GM21786 (cell line): ENCODE data around the gene VPS33B.
"Not testable (repeated sequence)": the region's sequence is repeated elsewhere in the genome, so short reads cannot be mapped to it uniquely, and the experiment has no call there.

Experiments
- ATAC-seq: cut with Tn5 transposase; IDR thresholded peaks from one replicate; pipeline ENCODE4 v1.9.1; 2021; ENCODE audit not compliant: unreplicated experiment

VPS33B gene

DNA sequence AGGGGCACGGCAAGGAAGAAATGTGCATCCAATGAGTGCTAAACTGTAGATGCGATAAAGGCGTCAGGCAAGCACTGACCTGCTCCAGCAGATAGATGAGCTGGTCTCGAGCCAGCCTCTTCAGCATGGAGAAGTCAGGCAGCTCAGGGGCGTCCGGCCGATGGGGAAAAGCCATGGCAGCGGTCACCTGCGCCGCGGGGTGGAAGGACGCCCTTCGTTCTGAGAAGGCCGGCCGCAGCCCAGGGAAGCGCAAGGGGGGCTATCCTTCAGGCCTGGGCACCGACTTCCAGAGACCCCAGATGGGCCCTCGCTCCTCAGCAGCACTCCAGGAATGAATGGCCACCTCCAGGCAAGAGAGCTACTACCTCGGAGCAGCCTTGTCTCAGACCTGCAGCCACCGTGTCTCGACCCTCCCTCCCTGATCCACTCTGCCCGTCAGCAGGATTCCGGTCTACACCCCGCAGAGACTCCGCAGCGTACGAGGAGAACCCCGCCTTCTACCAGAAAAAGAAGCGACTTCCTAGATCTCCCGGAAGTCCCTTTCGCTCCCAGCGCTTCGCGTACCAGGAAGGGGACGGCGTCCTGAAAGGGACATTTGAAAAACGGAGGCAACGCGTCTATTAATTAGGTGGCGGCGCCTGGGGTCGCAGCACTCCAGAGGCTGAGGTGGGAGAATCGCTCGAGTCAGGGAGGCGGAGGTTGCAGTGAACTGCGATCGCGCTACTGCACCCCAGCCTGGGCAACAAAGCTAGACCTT lies at the start of gene VPS33B:
Gene VPS33B, minus strand, starts transcription at position 520 of the 757 bp plus-strand sequence. Its CDS starts 345 bp downstream, at position 175.
- peak; percentile 87 for ATAC-seq

DNA sequence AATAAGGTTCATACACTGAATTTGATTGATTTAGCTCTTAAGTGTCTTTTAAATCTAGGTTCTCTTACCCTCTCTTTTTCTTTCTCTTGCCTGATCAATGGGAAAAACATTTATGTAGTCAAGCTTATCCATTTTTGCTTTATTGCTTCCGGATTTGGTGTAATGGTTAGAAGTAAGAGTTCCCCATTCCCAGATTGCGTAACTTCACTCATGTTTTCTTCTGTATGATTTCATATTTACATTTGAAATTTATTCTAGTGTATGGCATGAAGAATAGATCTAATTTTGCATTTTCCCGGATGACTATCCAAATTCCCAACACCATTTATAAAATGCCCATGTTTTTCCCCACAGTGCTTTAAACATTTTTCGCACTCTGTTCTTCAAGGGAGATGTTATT lies 49.8 kb upstream of the VPS33B start:
- ATAC-seq: no peak

DNA sequence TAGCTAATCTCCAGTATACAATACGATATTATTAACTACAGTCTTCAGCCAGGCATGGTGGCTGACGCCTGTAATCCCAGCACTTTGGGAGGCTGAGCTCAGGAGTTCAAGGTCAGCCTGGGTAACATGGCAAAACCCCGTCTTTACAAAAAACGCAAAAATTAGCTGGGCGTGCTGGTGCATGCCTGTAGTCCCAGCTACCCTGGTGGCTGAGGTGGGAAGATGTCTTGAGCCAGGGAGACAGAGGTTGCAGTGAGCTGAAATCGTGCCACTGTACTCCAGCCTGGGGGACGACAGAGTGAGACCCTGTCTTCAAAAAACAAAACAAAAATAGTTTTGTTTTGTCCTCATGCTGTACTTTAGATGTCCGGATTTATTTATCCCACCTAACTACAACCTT lies 48.5 kb upstream of the VPS33B start:
- ATAC-seq: no peak

DNA sequence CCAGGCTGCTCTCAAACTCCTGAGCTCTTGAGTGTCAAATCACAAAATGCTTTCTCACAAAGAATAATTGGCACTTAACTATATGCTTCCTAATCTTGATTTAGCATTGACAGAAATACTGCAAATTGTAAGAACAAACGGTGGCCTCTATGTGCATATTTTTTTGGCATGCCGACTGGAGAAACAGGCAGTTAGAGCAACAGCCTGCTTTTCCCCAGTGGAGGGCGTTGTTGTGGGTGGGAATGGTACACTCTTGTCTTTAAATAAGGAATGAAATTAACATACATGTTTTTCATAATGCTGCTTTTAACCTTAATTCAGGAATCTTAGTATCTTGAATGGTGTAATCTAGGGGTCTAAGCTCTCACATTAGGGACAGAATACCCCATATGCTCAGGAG lies 46.6 kb upstream of the VPS33B start:
- ATAC-seq: no peak

DNA sequence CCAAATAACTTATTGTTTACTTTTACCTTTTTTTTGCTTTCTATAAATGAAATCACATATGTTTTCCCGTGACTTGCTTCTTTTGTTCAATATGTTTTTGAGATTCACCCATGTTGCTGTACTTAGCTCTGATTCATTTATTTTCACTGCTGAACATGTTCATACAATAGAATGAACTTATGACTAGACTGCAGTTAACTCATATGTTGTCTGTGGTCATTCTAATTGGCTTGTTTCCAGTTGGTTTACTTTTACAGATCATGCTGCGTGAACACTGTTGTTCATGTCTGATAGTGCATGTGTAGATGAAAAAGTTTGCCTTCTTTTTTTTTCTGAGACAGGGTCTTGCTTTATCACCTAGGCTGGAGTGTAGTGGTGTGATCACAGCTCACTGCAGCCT lies 46.0 kb upstream of the VPS33B start:
- no peak for ATAC-seq

DNA sequence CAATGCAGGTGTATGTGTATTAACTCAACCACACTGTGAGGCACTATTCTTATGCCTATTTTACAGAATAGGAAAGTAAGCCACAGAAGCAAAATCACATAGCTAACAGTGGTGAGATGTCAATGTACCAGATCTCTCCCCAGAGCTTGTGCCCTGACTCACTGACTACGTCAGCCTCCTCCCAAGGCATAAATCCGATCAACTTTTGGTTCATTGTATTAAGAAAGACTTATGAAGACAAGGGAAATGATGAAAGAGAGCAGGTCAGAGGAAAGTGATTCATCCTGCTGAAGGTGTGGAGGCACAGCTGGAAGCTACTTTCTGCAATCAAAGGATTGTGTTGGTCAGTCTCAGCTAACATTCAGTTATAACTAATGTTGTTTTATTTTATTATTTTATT lies 44.6 kb upstream of the VPS33B start:
- ATAC-seq: no peak

DNA sequence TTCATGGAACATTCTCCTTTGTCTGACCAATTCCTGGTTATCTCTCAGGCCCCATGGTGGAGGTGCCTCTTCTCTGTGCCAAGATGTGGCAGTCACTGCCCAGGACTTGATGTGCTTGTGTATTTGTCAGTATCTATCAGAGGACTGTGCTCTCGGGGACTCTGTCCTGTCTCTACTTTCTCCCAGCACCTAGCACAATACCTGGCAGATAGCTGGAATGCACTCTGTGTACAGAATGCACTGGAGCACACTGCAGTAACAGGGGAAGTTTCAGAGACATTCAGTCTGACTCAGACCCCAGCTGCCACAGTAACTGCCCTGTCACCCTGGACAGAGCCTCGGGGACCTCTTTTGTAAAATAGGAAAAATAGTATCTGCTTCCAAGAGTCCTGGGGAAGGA lies 43.1 kb upstream of the VPS33B start:
- ATAC-seq: no peak

DNA sequence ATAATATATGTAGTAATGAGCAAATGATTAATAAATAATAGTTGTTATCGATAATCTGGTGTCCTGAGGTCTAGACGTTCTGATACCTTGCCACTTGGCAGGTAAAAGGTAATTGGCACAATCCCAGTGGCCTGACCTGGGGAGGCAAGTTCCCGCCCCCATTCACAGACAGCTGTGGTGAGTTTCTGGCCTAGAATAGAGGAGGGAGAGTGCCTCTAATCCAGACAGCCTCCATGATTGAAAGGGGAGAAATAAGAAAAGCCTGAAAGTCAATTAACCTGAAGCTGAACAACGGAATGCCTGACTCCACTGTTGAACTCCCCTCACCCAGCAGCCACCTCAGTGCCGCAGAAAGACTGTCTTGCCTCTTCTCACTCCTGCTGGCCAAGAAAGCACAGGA lies 39.6 kb upstream of the VPS33B start:
- ATAC-seq: no peak

DNA sequence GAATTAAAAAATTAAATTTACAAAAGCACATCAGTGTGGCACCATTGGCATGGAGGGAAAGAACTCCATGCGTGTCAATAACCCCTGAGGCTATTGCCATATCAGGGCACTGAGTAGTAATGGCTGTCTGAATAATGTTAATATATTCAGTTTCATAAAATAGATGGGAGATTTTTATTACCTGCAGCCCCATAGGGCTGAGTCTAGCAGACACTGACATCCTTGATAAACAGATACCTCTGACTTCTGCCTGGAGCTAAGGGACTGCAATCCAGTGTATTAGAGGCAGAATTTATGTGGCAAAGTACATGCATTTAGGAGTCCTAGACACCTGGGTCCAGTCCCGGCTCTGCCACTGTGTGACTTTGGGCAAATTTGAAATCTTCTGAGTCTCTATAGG lies 38.8 kb upstream of the VPS33B start:
- no peak for ATAC-seq

DNA sequence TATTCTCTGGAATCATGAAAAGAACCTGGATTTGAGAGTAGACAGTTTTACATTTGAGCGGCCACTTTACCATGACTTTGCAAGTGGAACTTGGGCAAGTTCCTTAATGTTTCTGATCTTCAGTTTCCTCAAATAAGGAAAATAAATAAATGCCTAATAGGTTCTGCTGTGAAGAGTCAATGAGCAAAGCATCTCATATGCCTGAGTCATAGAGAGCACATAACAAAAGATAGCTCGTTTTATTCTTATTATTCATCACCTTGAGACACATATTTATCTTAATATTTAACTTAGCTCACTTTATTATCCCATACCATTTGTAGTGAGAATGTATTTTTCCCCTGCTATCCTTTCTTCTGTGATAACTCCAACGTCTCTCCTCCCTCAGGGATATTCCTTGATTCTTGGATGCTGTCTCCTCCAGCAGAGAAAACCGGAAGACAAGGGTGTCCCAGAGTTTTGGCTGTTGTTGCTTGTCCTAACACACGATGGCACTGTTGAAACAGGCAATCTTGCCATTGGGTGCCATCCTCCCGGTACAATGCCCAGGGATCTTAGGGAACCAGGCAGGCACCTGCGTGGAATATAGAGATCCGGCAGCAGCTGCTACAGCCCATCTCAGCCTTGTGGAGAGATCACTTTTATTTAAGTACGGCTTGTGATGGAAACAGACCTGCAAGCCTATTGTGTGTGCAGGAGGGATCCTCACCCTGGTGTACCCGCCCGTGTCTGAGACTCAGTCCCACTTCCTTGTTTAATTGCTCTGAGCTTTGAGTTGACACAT lies 33.3 kb upstream of the VPS33B start:
- ATAC-seq: peak; percentile 58

DNA sequence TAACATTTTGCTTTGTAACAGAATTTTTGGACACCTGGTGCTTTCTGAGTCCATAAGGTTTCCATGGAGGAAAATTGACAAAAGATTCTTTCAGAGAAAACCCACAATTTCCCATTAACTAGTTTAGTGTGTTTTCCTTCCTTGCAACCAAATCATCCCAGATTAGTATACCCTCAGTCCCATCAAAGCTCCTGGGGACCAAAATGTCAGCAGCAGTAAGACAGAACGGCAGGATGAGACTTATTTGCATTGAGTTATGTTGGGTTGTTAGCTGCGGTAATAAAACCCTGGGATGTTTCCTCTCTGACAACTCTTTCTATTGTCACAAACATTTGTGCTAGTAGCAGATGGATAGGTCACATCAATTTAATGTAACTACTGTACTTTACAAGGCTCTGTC lies 32.4 kb upstream of the VPS33B start:
- no peak for ATAC-seq

DNA sequence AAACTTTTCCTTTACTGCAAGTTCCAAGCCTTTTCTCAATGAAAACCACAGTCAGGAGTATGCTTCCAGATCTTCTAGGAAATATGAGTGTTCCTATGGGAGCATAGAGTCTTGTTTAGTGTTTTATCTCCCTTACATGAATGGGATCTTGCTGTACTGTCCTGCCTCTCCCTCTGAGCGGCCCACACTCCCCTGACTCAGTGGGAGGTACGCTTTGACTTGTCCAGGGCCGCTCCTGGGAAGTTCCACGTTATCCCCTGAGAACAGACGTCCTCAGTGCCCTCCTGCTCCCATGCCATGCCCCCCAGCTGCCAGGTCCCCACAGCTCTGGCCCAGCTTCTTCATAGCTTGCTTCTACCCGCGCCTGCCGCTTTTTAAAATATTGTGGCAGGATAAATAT lies 28.9 kb upstream of the VPS33B start:
- no peak for ATAC-seq

DNA sequence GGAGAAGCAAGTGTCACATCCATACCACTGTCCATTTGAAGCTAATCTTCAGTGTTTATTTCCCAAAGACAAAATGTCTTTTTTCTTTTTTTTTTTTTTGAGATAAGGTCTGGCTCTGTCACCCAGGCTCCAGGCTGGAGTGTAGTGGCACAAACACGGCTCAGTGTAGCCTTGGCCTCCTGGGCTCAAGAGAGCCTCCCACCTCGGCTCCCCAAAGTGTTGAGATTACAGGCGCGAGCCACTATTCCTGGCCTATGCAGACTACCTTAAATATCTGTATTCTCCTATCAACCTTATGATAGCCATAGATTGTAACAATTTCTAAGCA lies 27.7 kb upstream of the VPS33B start:
- peak; percentile 26 for ATAC-seq

DNA sequence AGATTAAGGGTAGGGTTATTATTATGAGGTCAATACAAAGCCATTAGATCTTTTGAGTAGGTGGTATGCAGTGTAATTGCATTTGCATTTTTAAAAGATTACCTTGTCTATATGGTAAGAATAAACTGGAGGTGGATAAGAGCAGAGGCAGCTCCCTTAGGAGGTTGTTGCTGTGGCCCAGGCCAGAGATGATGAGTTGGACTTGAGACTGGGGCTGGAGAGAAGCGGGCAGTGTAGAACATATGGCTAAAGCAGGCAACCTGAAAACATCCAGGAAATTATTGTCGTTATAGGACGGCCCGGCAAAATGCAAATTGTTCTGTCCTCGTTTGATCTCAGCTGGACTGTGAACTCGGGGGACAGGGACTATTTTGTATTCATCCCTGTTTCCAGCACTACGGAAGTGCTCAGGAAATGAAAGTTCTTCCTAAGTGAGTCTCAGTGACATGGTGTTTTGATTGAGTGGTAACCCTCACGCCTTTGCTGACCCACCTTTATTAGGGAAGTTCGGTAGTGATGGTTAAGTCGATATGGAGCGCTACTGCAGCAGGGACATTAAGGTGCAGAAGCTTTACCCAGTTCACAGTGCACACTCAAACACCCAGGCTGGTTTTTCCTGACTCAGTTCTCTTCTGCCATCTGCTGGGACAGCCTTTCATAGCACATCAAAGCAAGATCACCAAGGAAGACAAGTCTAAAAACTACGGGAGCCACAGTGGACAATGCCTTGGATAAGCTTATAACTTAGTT lies 27.2 kb upstream of the VPS33B start:
- ATAC-seq: peak; percentile 83

DNA sequence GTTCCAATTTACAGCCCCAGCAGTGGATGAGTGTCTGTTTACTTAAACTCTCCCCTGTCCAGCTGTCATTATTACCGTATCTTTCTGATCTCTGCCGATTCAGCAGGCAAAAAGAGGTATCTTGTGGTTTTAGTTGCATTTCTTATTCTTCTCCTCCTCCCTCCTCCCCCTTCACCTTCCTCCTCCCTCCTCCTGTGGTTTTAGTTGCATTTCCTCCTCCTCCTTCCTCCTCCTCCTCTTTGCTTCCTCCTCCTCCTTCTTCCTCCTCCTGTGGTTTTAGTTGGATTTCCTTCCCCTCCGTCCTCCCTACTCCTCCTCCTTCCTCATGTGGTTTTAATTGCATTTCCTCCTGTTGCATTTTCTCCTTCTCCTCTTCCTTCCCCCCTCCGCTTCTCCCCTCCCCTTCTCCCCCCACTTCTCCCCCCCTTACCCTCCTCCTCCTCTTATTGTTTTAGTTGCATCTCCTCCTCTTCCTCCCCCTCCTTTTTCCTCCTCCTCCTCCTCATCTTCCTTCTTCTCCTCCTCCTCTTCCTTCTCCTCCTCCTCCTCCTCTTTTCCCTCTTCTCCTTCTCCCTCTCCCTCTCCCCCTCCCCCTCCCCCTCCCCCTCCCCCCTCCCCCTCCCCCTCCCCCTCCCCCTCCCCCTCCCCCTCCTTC lies 25.3 kb upstream of the VPS33B start:
- ATAC-seq: no peak

DNA sequence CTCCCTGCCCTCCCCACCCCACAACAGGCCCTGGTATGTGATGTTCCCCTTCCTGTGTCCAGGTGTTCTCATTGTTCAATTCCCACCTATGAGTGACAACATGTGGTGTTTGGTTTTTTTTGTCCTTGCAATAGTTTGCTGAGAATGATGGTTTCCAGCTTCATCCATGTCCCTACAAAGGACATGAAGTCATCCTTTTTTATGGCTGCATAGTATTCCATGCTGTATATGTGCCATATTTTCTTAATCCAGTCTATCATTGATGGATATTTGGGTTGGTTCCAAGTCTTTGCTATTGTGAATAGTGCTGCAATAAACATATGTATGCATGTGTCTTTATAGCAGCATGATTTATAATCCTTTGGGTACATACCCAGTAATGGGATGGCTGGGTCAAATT lies 23.7 kb upstream of the VPS33B start:
- ATAC-seq: not testable (repeated sequence)

DNA sequence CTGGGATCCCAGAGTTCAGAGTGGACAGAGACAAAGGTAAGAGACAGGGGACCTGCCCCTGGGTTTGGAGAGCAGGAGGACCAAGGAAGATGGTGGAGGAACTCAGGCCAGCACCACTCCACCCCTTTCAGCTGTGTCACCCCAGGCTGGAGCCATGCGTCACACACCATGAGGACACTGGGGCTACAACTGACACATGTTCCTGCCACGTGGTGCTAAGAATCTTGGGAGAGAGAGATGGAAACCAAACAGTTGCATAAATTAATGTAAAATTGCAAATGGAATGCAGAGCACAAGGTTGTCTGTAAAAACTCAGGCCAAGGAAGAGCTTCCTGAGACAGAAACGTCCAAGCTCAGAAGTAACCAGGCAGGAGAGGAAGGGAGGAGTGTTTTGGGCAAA lies 22.7 kb upstream of the VPS33B start:
- no peak for ATAC-seq

DNA sequence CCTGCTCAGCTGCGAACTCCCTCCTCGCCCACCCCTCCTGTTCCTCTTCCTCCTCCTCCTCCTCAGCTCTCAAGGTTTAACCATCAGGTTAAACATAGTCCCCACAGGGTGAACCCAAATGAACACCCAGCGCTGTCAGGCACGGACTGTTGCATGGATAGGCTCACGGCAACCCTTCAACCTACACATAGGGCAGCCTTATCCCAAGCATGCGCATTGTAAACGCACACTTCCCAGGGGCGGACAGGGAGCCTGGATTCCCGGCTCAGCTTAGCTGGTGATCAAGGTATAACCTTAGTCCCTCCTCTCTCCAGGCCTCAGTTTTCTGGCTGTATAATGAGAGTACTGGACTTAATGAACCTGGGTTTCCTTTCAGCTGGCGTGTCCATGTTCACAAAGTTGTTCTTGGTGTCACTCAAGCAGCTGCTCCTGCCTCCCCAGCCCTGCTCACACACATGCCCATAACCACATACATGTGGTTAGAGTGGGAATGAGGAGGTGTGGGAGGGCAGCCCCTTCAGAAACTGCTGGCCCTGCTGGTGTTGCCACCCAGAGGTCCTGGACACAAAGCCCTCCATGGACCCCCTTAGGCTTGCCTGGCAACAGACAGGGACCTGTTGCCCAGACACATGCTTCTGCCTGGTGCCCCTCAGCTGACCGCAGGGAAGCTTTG lies 20.9 kb upstream of the VPS33B start:
- no peak for ATAC-seq

DNA sequence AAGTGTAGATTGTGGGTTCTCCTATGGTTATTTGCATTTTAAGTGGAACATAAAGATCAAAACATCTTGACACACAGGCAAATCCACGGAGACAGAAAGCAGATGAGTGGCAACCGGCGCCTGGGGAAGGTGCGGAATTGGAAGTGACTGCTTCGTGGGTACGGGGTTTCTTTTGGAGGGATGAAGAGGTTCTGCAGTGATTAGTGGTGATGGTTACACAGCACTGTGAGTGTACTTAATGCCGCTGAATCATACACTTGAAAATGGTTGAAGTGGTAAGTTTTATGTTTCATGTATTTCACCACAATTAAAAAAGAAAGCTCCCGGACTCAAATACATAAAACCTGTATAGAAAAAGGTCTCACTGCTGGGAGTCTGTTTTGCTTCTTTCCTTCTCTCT lies 18.5 kb upstream of the VPS33B start:
- no peak for ATAC-seq

DNA sequence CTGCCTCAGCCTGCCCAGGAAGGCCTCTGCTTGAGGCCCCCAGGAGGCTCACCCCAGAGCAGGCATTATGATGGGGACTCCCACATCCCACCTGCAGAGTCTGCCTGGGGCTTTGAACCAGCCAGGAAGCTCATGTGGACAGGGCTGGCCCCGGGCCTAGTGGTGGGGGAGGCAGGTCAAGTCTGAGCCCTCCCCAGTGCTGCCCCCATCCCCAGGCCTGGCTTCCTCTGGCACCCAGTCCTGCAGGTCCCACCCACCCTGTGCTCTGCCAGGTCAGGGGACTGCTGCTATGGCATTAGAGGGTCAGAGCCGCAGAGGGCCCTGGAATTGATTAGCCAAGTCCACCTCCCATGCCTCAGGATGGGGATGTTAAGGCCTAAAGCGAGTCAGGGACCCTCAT lies 17.6 kb upstream of the VPS33B start:
- ATAC-seq: no peak
